Measurements from ENCODE around the gene OR8H3. TPM values are rescaled to one million over a fixed set of nuclear protein-coding genes. Genes with fewer than 3 reads are reported as not detected.
"Not testable (repeated sequence)": the region's sequence is repeated elsewhere in the genome, so short reads cannot be mapped to it uniquely, and the experiment has no call there.

Gene OR8H3
- total RNA-seq (2014; rRNA removed; shearing (Covaris generic)) = not detected in 2 replicates

- Histone ChIP-seq H3K4me3 (no peak within 1 kb of the TSS), H3K36me3 (no peaks in the 10 kb centered on the region), H3K27ac (no peak within 1 kb of the TSS), H3K27me3 (peaks cover 4% of the 10 kb centered on the region), H3K4me1 (no peaks in the 10 kb centered on the region), H3K9me3 (replicated peaks) (no peaks in the 10 kb centered on the region)
- no peak for DNase-seq
Observed at GRCh38 chr11:56122073-56122472, at the start of gene OR8H3. OR8H3 (plus strand) TSS chr11:56122373; CDS start chr11:56122373, 0 bp downstream.

GRCh38 chr11:56089697-56090096 lies 32.5 kb upstream of the OR8H3 start:
- Histone ChIP-seq H3K4me3 (no peak overlapping the region), H3K27me3 (peaks cover 3% of the 10 kb centered on the region; the same call in 1 of the 2 replicates), H3K9me3 (replicated peaks) (no peaks in the 10 kb centered on the region), H3K4me1 (no peaks in the 10 kb centered on the region; the same call in 1 of the 2 replicates), H3K27ac (no peak overlapping the region), H3K36me3 (no peaks in the 10 kb centered on the region)
- DNase-seq = no peak

GRCh38 chr11:56093008-56093407 lies 29.2 kb upstream of the OR8H3 start, which contains the start of gene OR8I2:
OR8I2 (plus strand) TSS chr11:56093308; CDS start chr11:56093308, 0 bp downstream.
- no peak for DNase-seq
- Histone ChIP-seq H3K27ac (no peak within 1 kb of the TSS), H3K4me1 (no peaks in the 10 kb centered on the region; the same call in 1 of the 2 replicates), H3K4me3 (no peak within 1 kb of the TSS), H3K9me3 (replicated peaks) (no peaks in the 10 kb centered on the region), H3K36me3 (no peaks in the 10 kb centered on the region), H3K27me3 (peaks cover 7% of the 10 kb centered on the region; the same call in 1 of the 2 replicates)

GRCh38 chr11:56103210-56103737 lies 18.9 kb upstream of the OR8H3 start, which contains the start of gene OR8H2:
OR8H2 (plus strand) TSS chr11:56103687; CDS start chr11:56105043, 1,356 bp downstream.
- H3K9me3 ChIP-seq (replicated peaks) = no peaks in the 10 kb centered on the region
- no peak within 1 kb of the TSS for H3K27ac ChIP-seq
- H3K4me3 ChIP-seq = no peak within 1 kb of the TSS
- peak; percentile 33 to 48 for DNase-seq
- no peaks in the 10 kb centered on the region for H3K36me3 ChIP-seq
- no peaks in the 10 kb centered on the region for H3K27me3 ChIP-seq
- H3K4me1 ChIP-seq = no peaks in the 10 kb centered on the region

- DNase-seq = no peak
- Histone ChIP-seq H3K27ac (no peak within 1 kb of the TSS), H3K4me3 (no peak within 1 kb of the TSS), H3K9me3 (replicated peaks) (no peaks in the 10 kb centered on the region), H3K36me3 (no peaks in the 10 kb centered on the region), H3K27me3 (no peaks in the 10 kb centered on the region), H3K4me1 (no peaks in the 10 kb centered on the region)
Observed at GRCh38 chr11:56140151-56140661, 18.0 kb downstream of the OR8H3 start, which contains the start of gene OR8J3. OR8J3 (minus strand) TSS chr11:56140201; CDS start chr11:56137718, 2,483 bp downstream.

DNA sequence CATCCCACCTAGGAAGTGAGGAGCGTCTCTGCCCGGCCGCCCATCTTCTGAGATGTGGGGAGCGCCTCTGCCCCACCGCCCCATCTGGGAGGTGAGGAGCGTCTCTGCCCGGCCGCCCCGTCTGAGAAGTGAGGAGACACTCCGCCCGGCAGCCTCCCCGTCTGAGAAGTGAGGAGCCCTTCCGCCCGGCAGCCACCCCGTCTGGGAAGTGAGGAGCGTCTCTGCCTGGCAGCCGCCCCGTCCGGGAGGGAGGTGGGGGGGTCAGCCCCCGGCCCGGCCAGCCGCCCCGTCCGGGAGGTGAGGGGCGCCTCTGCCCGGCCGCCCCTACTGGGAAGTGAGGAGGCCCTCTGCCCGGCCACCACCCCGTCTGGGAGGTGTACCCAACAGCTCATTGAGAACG lies 21.5 kb downstream of the OR8H3 start:
- not testable (repeated sequence) for H3K4me1 ChIP-seq; H3K27me3 ChIP-seq; H3K9me3 ChIP-seq (replicated peaks); H3K4me3 ChIP-seq; DNase-seq; H3K27ac ChIP-seq; H3K36me3 ChIP-seq

DNA sequence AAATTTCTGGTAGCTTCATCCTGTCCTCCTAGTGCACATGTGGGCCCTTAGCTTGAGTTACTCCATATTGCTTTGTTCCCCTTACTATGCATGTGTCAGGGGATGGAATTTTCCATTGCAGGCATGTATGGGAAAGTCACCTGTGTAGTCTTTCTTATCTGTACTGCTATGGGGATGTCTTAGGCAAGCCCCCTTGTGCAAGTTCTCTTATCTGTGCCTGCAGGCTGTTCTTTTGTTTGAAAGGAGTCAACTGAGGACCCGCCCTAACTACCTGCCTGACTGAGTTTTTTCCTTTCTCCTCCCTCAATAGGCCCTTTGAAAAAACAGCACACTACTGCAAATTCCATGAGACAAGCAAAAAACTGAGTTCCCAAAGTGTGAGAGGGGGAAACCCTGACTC lies 29.2 kb downstream of the OR8H3 start:
- Histone ChIP-seq H3K27ac (no peak overlapping the region), H3K4me1 (no peaks in the 10 kb centered on the region), H3K36me3 (no peaks in the 10 kb centered on the region), H3K9me3 (replicated peaks) (no peaks in the 10 kb centered on the region), H3K4me3 (no peak overlapping the region), H3K27me3 (no peaks in the 10 kb centered on the region)
- no peak for DNase-seq

DNA sequence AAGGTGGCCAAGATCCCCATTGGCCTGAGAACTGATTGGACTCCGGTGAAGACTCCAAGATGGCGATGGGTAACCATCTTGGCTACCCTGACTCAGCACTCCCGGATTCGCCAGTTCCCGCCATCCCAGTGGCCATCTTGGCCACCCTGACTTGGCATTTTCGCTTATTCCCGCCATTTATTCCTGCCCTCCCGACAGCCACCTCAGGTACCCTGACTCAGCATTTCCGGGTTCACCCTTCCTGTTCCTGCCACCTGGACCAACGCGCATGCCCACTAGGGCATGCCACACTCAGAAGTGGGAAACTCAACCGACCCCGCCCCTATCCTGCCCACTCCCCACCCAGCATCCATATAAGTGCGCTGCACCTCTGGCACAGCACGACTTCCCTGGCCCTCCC lies 30.2 kb downstream of the OR8H3 start:
- no peak overlapping the region for H3K27ac ChIP-seq
- no peak for DNase-seq
- no peak overlapping the region for H3K4me3 ChIP-seq
- H3K36me3 ChIP-seq = no peaks in the 10 kb centered on the region
- H3K9me3 ChIP-seq (replicated peaks) = no peaks in the 10 kb centered on the region
- H3K4me1 ChIP-seq = no peaks in the 10 kb centered on the region
- no peaks in the 10 kb centered on the region for H3K27me3 ChIP-seq

DNA sequence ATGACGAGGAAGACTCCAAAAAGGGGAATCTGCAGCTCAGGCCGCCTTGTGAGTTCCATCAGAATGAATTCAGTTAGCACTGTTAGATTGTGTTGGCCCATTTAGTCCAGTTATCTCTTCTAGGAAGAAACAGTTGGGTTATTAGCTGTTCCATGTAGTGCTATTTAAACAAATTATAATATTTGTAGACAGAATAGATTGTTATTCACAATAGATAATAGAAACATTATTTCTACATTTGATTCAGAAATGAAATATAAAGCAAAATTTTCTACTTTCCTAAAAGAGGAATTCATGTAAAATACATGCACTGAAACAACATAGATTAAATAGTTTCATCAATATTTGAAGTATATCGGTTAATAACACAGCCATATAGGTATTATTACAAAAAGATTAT lies 38.0 kb downstream of the OR8H3 start, which contains the start of gene OR8K5:
Gene OR8K5 (minus strand): TSS at position 101 of the 400 bp plus-strand sequence. CDS start 0 bp downstream, at position 101.
- DNase-seq = no peak
- H3K4me3 ChIP-seq = no peak within 1 kb of the TSS
- H3K4me1 ChIP-seq = no peaks in the 10 kb centered on the region
- H3K36me3 ChIP-seq = no peaks in the 10 kb centered on the region
- H3K9me3 ChIP-seq (replicated peaks) = no peaks in the 10 kb centered on the region
- no peaks in the 10 kb centered on the region for H3K27me3 ChIP-seq
- H3K27ac ChIP-seq = no peak within 1 kb of the TSS

DNA sequence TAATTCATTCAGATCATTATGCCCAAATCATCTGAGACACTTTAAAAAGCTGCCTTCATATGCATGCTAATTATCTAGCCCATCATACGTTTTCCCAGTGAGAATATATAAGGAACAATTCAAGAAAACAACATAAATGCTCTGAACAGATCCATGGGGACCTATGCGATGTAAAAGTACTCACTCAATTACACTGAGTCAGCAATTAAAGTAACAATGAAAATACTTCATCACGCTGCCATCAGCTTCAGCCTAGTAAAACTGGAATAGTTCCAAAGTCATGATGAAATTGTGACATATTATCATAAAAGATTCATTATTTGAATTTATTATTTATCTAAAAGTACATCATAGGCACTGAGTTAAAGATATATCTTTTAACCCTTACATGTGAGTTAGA lies 41.6 kb downstream of the OR8H3 start:
- DNase-seq = no peak
- no peaks in the 10 kb centered on the region for H3K4me1 ChIP-seq
- no peaks in the 10 kb centered on the region for H3K36me3 ChIP-seq
- no peaks in the 10 kb centered on the region for H3K27me3 ChIP-seq
- H3K9me3 ChIP-seq (replicated peaks) = no peaks in the 10 kb centered on the region
- no peak overlapping the region for H3K27ac ChIP-seq
- no peak overlapping the region for H3K4me3 ChIP-seq

DNA sequence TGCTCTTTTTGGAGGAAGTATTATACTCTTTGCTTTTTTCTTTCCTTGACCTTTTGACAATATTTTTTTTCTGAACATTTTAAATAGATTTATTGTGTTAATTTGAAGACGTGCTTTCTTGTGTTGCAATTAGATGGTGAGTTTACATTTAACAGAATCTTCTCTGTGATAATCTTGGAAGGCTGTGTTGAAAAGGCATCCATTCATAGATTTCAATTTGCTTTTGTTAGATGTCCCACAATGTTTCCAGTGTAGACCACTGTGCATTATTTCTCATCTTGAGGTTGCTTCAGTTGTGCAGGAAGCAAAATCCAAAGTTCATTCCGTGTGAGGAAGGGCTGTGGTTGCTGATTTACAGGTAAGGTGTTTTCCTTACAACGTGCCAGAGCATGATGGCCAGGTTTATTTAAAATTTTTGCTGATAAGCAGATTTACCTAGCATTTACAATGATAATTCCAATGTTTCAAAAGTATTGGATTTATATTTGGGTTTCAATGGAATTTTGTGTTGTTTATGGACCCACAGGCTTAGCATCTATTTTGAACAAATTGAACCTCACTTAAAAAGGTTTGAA lies 50.2 kb downstream of the OR8H3 start:
- Histone ChIP-seq H3K36me3 (no peaks in the 10 kb centered on the region), H3K4me1 (no peaks in the 10 kb centered on the region), H3K27ac (no peak overlapping the region), H3K4me3 (no peak overlapping the region), H3K9me3 (replicated peaks) (no peaks in the 10 kb centered on the region), H3K27me3 (no peaks in the 10 kb centered on the region)
- no peak for DNase-seq

Other genes starting within 250 kb of the OR8H3 start
- gene TRIM51, start 239.1 kb upstream of the OR8H3 start, total RNA-seq (2014; rRNA removed; shearing (Covaris generic)) = not detected in 2 replicates
- gene OR5W2, start 207.8 kb upstream of the OR8H3 start, total RNA-seq (2014; rRNA removed; shearing (Covaris generic)) = not detected in 2 replicates
- not detected in 2 replicates for gene OR5I1, start 186.0 kb upstream of the OR8H3 start, total RNA-seq (2014; rRNA removed; shearing (Covaris generic))
- not detected in 2 replicates for gene OR10AG1, start 152.4 kb upstream of the OR8H3 start, total RNA-seq (2014; rRNA removed; shearing (Covaris generic))
- gene OR5F1, start 127.7 kb upstream of the OR8H3 start, total RNA-seq (2014; rRNA removed; shearing (Covaris generic)) = not detected in 2 replicates
- not detected in 2 replicates for gene OR5AS1, start 94.7 kb upstream of the OR8H3 start, total RNA-seq (2014; rRNA removed; shearing (Covaris generic))
- gene OR8I2, start 29.1 kb upstream of the OR8H3 start, total RNA-seq (2014; rRNA removed; shearing (Covaris generic)) = not detected in 2 replicates
- not detected in 2 replicates for gene OR8H2, start 18.7 kb upstream of the OR8H3 start, total RNA-seq (2014; rRNA removed; shearing (Covaris generic))
- not detected in 2 replicates for gene OR8J3, start 17.8 kb downstream of the OR8H3 start, total RNA-seq (2014; rRNA removed; shearing (Covaris generic))
- gene OR8K5, start 37.9 kb downstream of the OR8H3 start, total RNA-seq (2014; rRNA removed; shearing (Covaris generic)) = not detected in 2 replicates
- gene OR5J2, start 54.2 kb downstream of the OR8H3 start, total RNA-seq (2014; rRNA removed; shearing (Covaris generic)) = not detected in 2 replicates
- not detected in 2 replicates for gene OR5T2, start 111.9 kb downstream of the OR8H3 start, total RNA-seq (2014; rRNA removed; shearing (Covaris generic))
- gene OR5T3, start 129.9 kb downstream of the OR8H3 start, total RNA-seq (2014; rRNA removed; shearing (Covaris generic)) = not detected in 2 replicates
- not detected in 2 replicates for gene OR5T1, start 151.8 kb downstream of the OR8H3 start, total RNA-seq (2014; rRNA removed; shearing (Covaris generic))
- not detected in 2 replicates for gene OR8H1, start 169.9 kb downstream of the OR8H3 start, total RNA-seq (2014; rRNA removed; shearing (Covaris generic))
- not detected in 2 replicates for gene OR8K3, start 192.8 kb downstream of the OR8H3 start, total RNA-seq (2014; rRNA removed; shearing (Covaris generic))
- not detected in 2 replicates for gene OR8K1, start 223.7 kb downstream of the OR8H3 start, total RNA-seq (2014; rRNA removed; shearing (Covaris generic))
- not detected in 2 replicates for gene OR8J1, start 231.9 kb downstream of the OR8H3 start, total RNA-seq (2014; rRNA removed; shearing (Covaris generic))